ENCODE measurements around the gene NRF1.
"Not testable (repeated sequence)": the region's sequence is repeated elsewhere in the genome, so short reads cannot be mapped to it uniquely, and the experiment has no call there.

Gene NRF1

DNA sequence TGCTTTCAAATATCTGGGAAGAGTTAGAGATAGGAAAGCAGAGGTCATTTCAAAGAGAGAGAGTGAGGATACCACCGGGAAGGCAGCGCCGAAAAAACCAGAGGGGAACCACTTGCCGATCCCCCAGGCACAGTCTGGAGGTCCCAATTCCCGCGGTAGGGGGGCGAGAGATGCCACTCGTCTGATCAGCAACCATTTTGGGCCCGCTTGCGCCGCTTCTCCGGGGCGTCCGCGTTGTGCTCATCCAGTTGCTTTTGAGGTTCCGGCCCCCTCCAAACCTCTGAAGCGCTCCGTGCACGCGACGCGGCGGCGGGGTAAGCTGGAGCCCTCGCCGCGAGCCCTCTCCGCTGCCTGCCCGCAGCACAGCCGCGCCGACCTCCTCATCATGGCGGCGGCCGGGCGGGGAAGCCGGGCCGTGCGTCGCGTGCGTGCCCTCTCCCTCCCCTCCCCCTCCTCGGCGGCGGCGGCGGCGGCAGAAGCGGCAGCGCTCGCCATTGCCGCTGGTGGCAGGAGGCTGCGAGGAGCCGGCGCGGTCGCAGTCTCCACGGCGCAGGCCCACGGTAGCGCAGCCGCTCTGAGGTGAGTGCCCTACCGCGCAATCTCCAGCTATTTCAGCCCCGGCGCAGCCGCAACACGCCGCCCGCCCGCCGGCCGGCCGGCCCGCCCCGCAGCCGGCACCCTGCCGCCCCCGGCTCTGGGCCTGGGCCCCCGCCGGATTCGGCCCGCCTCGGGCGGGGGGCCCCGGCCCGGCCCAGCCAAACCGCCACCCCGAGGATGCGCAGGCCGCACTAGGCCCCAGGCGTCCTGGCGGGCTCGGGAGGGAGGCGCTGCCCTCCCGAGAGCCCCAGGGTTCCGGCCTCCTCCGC is at the start of gene NRF1:
NRF1 (plus strand) TSS at position 475 of the 866 bp plus-strand sequence. CDS start 45,632 bp downstream, outside the sequence.
- peak; percentile 92 to 96 for DNase-seq

DNA sequence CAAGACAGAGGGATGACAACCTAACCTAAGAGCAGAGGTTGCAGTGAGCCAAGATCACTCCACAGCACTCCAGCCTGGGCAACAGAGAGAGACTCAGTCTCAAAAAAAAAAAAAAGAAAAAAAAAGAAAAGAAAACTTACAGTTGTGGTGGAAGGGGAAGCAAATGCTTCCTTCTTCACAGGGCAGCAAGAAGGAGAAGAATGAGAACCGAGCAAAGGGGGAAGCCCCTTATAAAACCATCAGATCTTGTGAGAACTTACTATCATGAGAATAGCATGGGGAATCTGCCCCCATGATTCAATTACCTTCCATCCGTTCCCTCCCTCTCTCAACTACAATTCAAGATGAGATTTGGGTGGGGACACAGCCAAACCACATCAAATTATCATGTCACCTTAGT is 45.2 kb upstream of the NRF1 start:
- not testable (repeated sequence) for DNase-seq

DNA sequence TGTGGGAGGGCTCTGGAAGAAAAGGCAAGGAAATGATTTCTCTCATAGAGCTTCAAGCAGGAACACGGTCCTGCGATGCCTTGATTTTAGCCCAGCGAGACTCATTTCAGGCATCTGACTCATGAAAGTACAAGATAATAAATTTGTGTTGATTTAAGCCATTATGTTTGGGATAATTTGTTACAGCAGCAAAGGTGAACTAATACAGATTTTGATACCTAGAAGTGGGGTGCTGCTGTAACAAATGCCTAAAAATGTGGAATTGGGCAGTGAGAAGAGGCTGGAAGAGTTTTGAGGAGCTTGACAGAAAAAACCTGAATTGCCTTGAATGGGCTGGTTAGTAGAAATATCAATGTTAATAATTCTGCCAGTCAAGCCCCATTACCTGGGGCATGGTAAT is 44.1 kb upstream of the NRF1 start:
- no peak for DNase-seq

DNA sequence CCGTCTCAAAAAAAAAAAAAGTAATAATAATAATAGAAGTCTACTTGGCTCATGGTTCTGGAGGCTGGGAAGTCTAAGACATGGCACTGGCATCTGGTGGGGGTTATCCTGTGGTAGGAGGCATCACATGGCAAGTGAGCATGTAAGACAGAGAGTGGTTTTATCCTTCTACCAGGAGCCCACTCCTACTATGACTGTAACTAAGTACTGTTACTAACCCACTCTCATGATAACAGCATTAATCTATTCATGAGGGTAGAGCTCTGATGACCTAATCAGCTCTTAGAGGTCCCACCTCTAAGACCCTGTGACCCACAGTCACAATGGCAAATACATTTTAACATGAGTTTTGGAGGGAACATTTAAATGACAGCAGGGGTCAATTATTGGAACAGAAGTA is 43.3 kb upstream of the NRF1 start:
- no peak for DNase-seq

DNA sequence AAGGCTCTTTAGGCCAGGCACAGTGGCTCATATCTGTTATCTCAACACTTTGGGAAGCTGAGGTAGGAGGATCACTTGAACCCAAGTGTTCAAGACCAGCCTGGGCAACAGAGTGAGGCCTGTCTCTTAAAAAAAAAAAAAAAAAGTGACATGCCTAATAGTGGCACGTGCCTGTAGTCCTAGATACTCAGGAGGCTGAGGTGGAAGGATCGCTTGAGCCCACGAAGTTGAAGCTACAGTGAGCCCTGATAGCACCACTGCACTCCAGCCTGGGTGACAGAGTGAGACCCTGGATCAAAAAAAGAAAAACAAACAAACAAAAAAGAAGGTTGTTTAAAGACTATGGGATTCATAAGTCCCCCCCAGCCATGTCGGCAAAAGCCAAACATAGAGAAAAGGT is 42.2 kb upstream of the NRF1 start:
- no peak for DNase-seq

DNA sequence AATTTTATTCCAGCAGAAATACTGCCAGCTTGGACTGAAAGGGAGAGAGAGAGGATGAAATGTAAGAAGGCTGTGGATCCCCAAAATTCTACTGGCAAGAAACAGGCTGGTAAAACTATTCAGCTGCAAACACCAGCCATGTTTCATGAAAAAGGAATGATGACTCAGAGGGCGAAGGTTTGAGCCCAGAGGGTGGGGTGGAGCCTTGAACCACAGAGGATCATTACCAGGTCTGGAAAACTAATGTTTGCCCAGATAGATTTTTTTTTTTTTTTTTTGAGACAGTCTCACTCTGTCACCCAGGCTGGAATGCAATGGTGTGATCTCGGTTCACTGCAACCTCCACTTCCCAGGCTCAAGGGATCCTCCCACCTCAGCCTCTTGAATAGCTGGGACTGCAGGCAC is 41.7 kb upstream of the NRF1 start:
- DNase-seq: no peak

DNA sequence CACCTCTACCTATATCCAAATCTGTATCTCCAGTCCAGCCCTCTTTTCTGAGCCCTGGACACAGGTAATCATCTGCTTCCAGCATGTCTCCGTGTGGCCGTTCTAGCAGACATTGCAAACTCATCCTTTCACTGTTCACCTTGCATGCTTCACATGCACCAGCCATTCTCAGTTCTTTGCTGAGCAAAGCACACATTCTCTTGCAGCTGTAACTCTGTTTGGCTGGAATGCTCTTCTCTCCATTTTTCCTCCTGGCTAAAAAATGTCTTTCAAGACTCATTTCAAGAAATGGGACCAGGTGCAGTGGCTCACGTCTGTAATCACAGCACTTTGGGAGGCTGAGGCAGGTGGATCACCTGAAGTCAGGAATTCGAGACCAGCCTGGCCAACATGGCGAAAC is 40.3 kb upstream of the NRF1 start:
- DNase-seq: no peak

DNA sequence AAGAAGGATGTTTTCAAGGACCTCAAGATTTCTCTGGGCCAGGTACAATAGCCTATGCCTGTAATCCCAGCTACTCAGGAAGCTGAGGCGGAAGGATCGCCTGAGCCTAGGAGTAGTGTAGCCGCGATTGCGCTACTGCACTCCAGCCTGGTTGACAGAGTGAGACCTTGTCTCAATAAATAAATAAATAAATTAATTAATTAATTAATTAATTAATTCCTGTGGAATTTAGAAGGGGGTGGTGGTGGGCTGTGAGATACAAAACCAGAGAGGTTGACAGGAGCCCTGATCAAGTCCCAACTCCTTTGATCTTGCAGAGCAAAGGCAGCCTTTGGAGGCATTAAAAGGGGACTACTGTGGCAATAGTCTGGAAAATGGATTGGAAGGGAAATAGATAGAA is 39.3 kb upstream of the NRF1 start:
- DNase-seq: no peak

DNA sequence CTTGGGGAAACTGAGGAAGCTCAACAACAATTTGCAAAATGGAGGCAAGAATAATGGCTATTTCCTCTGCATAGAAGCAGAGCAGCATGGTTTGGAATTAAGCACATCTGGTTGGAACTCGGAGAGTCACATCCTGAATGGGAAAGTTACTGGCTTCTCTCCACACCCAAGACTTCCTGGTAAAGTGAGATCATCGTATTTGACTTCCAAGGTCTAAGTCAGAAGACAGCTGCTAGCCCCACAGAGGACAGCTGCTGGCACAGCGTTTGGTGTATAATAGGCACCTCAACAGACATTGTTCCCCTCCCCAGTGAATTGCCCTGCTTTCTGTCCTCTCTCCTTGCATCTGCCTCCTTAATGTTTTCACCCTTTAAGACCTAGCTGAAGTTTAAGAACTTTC is 37.0 kb upstream of the NRF1 start:
- DNase-seq: no peak

DNA sequence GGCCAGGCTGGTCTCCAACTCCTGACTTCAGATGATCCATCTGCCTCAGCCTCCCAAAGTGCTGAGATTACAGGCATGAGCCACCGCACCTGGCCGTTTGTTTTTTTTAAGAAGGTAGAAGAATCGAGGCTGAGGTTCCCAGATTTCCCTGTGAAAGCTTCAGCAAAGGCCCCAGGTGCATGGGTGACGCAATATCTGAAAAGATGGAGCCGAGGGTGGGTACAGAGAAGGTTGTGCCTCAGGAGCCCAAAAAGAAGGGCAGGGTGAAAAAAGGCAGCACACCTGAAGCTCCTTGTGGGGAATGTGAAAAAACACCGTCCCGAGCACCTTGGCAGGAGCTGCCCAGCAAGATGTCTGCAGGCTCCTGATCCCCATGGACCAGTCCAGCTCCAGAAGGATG is 35.8 kb upstream of the NRF1 start:
- DNase-seq: no peak

DNA sequence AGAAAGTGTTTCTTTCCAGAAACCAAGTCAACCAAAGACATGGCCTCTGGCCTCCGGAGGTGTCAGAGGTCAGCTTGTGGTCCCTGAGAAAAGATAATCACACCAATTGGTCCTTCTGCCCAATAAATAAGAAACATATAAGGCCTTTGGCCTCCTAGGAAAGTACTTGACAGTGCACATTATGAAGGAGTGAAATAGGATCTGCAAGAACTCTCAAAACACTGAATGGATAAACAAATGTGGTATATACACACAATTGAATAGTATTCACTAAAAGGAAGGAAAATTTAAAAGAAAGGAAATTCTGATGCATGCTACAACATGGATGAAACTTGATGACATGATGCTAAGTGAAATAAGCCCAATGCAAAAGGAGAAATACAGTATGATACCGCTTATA is 35.4 kb upstream of the NRF1 start:
- DNase-seq: no peak

DNA sequence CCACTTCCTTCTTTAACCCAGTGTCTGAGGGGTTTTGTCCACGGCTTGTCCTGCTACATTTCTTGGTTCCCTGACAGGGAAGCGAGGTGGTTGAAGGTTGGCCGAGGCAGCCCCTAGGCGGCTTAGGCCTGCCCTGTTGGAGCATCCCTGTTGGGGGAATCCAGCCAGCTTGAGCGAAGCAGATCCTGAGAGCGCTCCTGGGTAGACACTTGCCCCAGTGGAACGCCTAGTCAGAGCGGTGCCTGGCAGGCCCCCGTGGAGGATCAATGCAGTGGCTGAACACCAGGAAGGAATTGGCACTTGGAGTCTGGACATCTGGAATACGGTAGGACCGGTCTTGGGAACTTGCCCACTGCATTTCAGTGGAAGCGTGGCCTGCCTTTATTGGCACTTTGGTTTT is 32.7 kb upstream of the NRF1 start:
- no peak for DNase-seq

DNA sequence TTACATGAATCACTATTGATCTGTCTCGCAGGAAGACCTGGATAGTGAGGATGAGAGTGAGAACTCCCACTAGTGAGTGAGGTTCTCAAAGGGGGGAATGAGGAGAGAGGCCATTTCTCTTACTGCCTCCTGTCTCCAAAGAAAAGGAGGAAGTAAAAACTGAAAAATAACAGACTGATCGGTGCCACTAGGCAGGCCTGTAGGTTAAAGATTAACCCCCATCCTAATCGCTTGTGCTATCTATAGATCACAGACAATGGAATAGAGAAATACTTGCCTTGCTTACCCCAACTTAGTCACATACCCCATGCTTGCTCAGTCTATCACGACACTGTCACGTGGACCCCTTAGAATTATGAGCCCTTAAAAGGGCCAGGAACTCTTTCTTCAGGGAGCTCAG is 25.3 kb upstream of the NRF1 start:
- not testable (repeated sequence) for DNase-seq

DNA sequence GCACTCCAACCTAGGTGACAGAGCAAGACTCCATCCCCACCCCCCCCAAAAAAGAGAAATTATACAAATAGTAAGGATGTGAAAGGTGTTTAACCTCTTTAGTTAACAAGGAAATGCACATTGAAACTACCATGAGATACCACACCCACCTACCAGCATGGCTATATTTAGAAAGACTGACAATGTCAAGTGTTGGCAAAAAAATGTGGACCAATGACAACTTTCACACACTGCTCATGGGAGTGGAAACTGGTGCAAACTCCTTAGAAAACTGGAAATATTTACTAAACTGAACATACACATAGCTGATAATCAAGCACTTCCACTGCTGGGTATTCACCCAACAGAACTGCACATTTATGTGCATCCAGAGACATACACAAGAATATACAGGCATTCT is 23.3 kb upstream of the NRF1 start:
- DNase-seq: no peak

DNA sequence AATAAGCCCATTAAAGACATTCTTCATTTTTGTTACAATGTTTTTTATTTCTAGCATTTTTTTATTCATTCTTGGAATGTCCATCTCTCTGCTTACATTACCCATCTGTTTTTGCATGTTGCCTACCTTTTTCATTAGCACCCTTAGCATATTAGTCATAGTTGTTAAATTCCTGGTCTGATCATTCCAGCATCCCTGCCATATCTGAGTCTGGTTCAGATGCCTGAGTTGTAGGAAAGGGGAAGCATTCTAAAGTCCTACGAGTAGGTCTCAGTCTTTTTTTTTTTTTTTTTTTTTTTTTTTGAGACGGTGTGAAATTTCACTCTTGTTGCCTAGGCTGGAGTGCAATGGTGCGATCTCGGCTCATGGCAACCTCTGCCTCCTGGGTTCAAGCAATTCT is 19.7 kb upstream of the NRF1 start:
- DNase-seq: no peak

DNA sequence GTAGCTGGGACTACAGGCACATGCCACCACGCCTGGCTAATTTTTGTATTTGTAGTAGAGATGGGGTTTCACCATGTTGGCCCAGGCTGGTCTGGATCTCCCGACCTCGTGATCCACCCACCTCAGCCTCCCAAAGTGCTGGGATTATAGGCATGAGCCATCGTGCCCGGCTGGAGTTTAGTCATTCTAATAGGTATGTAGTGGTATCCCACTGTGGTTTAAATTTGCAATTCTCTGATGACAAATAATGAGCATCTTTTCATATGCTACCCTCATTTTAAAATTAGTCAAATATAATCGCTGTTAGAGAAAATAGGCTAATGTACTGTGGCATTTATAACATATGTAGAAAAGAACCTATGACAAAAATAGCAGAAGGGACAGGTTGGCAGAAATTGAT is 15.1 kb upstream of the NRF1 start:
- DNase-seq: not testable (repeated sequence)

DNA sequence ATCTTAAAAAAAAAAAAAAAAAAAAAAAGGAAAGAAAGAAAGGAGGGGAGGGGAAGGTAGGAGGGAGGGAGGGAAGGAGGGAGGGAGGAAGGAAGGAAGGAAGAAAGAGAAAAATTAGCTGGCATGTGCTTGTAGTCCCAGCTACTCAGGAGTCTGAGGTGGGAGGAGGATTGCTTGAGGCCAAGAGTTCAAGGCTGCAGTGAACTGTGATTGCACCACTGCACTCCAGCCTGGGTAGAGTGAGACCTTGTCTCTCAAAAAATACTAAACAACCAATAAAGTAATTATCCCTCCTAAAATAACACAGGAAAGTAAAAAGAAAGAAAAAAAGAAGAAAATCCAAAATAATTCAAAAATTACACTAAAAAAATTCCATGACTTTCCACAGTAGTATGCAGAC is 13.8 kb upstream of the NRF1 start:
- DNase-seq: no peak

DNA sequence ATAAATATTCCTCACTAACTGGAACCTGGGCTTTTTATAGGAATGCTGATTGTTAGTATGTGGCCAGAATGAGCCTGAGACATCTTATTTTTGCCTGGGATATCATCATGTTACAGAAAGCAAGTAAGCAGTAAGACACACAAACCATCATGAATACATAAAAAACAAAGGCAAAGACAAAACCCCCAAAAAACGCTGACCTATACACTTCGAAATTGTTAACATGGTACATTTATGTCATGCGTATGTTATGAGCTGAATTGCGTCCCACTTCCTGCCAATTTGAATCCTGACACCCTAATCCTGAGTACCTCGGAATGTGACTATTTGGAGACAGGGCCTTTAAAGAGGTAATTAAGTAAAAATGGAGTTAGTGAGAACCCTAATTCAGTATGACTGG is 12.3 kb upstream of the NRF1 start:
- no peak for DNase-seq

DNA sequence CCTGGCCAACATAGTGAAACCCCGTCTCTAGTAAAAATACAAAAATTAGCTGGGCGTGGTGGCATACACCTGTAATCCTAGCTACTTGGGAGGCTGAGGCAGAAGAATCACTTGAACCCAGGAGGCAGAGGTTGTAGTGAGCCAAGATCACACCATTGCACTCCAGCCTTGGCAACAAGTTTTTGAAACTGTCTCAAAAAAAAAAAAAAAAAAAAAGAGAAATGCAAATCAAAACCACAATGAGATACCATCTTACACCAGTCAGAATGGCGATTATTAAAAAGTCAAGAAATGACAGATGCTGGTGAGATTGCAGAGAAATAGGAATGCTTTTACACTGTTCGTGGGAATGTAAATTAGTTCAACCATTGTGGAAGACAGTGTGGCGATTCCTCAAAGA is 7.9 kb upstream of the NRF1 start:
- not testable (repeated sequence) for DNase-seq

DNA sequence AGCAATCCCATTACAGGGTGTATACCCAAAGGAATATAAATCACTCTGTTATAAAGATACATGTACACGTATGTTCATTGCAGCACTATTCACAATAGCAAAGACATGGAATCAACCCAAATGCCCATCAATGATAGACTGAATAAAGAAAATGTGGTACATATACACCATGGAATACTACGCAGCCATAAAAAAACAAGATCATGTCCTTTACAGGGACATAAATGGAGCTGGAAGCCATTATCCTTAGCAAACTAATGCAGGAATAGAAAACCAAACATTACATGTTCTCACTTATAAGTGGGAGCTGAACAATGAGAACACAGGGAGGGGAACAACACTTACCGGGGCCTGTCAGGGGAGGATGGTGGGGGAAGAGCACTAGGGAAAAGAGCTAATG is 7.5 kb upstream of the NRF1 start:
- not testable (repeated sequence) for DNase-seq

DNA sequence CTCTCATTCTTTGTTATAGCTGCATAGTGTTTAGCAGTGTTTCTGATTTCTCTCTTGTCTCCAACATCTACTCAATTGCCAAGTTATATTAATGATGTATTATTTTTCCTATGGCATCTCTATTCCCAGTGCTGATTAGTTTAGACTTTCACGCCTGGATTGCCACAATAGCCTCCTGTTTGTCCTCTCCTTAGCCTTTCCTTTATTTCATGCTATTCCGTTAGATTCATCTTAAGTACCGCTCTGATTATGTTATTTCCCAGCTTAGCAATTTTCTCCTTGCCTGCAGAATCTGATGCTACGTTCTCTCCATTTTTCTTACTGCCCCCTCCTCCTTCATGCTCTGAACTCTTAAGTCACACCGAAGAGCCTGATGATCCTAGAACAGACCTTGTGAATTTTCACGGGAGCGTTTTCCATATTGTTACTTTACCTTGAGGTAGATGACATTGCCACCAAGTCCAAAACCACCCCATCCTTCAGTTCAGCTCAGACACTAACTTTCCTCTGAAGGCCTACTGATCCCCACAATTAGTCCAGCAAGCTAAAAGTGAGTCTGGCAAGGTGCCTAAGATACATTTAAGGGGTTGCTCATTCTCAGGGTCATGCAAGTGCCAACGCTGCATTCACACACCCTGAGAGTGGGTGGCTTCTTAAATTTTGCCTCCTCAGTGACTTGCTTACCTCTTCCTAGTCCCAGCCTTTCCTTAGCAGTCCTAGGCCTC is 6.6 kb upstream of the NRF1 start:
- DNase-seq: no peak

DNA sequence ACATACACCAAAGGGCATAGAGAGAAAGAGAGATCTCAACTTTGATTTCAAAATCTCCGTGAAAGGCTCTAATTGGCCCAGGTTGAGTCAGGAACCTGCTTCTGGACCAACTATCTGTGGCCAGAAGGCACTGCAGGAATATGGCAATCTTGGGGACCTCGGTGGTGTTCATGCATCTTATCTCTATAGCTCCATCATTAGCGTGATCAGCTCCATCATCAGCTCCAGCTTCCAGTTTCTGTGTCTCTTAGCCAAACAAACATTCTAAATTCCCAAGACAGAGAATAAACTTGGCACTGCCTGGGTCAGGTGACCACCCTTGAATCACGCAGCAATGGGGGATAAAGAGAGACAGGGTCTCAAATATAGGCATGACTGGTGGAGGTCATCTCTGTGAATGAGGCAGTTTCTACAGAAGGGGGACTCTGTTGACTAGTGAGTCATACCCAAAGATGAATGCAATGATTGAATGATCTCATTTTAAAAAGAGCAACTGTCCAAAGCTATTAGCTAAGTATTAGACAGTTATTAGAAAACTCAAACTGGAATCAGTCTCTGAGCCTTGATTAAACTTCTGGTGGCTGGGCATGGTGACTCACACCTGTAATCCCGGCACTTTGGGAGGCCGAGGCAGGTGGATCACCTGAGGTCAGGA is 5.4 kb upstream of the NRF1 start:
- DNase-seq: no peak

DNA sequence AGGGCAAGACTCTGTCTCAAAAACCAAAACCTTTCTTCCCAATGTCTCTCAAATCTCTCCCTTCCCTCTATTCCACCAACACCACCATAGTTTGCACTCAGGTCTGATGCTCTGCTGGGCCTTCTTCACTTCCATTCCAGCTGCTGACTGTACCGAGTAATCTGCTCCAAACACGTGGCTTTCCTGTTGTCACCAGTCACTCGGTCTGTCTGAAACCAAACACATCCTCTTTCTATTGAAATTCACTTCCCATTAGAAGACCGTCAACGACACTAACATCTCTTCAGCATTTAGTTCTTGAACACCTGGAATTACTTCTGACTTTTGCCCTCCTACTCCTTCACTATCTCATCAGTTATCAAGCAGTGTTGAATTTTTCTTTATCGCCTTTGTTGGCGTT is 4.7 kb upstream of the NRF1 start:
- no peak for DNase-seq

All from NCI-H2081 (cell line).